Natural killer cell (primary cell): ENCODE data around the gene ITGA7. TPM values are rescaled to one million over a fixed set of nuclear protein-coding genes. Genes with fewer than 3 reads are reported as not detected.

Experiments used
- ATAC-seq, 3 donors: fragments of 150-1000 bp in 2 of 3; fragments of 200-7000 bp in 1 of 3; cut with Tn5 transposase; 1 replicate in 1 of 3; 2 replicates in 2 of 3; pipeline ENCODE4 v1.10.0; 2021; ENCODE audit warnings: mild to moderate bottlenecking in 2 of 3, moderate library complexity in 2 of 3
- DNase-seq, 2 donors: peaks; one replicate each; pipeline versions ENCODE4 v3.0.0 to v3.0.0-alpha.2; 2013 to 2021; ENCODE audit warnings: mixed read lengths in 1 of 2
- H3K27ac ChIP-seq: one replicate; pipeline ENCODE4 v1.5.1; 2013; ENCODE audit warnings: mild to moderate bottlenecking, low read length
- H3K27me3 ChIP-seq: one replicate; pipeline ENCODE4 v1.6.1; 2013; ENCODE audit warnings: low read length; ENCODE audit not compliant: control insufficient read depth, insufficient read depth
- H3K36me3 ChIP-seq: one replicate; pipeline ENCODE4 v1.6.1; 2013; ENCODE audit warnings: low read length; ENCODE audit not compliant: control insufficient read depth, insufficient read depth
- H3K4me1 ChIP-seq: one replicate; pipeline ENCODE4 v1.6.1; 2013; ENCODE audit warnings: low read length; ENCODE audit not compliant: control insufficient read depth, insufficient read depth
- H3K4me3 ChIP-seq: one replicate; pipeline ENCODE4 v1.5.1; 2013; ENCODE audit warnings: low read length
- H3K9me3 ChIP-seq: one replicate; pipeline ENCODE4 v1.6.1; 2013; ENCODE audit warnings: low read length; ENCODE audit not compliant: control insufficient read depth, insufficient read depth
- H3K27ac Mint-ChIP-seq, 2 donors: one replicate each; pipeline ENCODE4 v1.8.0; 2022; ENCODE audit warnings: mild to moderate bottlenecking in 2 of 2, mixed read lengths in 2 of 2, moderate library complexity in 1 of 2
- H3K27me3 Mint-ChIP-seq, 2 donors: one replicate each; pipeline ENCODE4 v1.8.0; 2022; ENCODE audit warnings: low read depth in 2 of 2, mixed read lengths in 2 of 2
- H3K36me3 Mint-ChIP-seq: one replicate; pipeline ENCODE4 v1.8.0; 2022; ENCODE audit warnings: mixed read lengths
- H3K4me1 Mint-ChIP-seq, 2 donors: one replicate each; pipeline ENCODE4 v1.8.0; 2022; ENCODE audit warnings: mixed read lengths in 2 of 2
- H3K4me3 Mint-ChIP-seq: one replicate; pipeline ENCODE4 v1.8.0; 2022; ENCODE audit warnings: mild to moderate bottlenecking, moderate library complexity, mixed read lengths
- H3K9me3 Mint-ChIP-seq, 2 donors: one replicate each; pipeline ENCODE4 v1.8.0; 2022; ENCODE audit warnings: mixed read lengths in 2 of 2
- WGBS: methylation state at CpG from one replicate; pipeline ENCODE4 v1.1.7; 2013; ENCODE audit warnings: missing lambda C conversion rate; ENCODE audit not compliant: insufficient coverage; 5-methylcytosine and 5-hydroxymethylcytosine counted together
- intact Hi-C: fragments of 100-400 bp; cut with micrococcal nuclease; formaldehyde crosslinking; loops from one replicate; pipeline ENCODE4 v1.14.2; 2022
- total RNA-seq, 4 donors: library from RNA; stranded (reverse); fragments of 120-200 nt in 1 of 4; gene quantifications; one replicate each; pipeline versions ENCODE4 v1.2.3 to v1.2.4, GENCODE V29; 2013 to 2022
- TF ChIP-seq, protein P1 (sequence below): fragments of 200-600 bp; IDR thresholded peaks from one replicate; pipeline ENCODE4 v1.8.0; 2022; ENCODE audit warnings: antibody characterized with exemption

The ITGA7 gene
- total RNA-seq, 3 donors from 2014 or later (not counting 1 experiment from before 2014, with no cell fraction given): 2.8 to 4.6 (median 4.3) TPM

DNA sequence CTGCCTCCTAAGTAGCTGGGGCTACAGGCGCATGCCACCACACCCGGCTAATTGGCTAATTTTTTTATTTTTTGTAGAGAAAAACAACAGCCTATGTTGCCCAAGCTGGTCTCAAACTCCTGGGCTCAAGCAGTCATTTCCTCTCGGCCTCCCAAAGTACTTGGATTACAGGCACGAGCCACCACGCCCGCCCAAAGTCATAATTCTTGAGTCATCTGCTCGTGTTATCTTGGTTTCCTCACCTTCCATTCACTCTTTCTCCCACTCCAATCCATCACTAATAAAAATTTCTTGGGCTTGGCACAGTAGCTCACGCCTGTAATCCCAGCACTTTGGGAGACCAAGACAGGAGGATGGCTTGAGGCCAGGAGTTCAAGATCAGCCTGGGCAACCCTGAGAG is 32.0 kb downstream of the ITGA7 start:
- Mint-ChIP-seq H3K4me1 (no peaks in the 10 kb centered on the region), H3K27me3 (peaks cover 0 to 5% of the 10 kb centered on the region in 2 donors), H3K9me3 (no peaks in the 10 kb centered on the region), H3K4me3 (no peak overlapping the region), H3K36me3 (no peaks in the 10 kb centered on the region), H3K27ac (no peak overlapping the region)
- H3K36me3 ChIP-seq: no peaks in the 10 kb centered on the region
- WGBS: 88% methylated on average over 8 of the region's 8 CpGs
- H3K4me1 ChIP-seq: no peaks in the 10 kb centered on the region
- no peak for DNase-seq
- no peak overlapping the region for H3K27ac ChIP-seq
- no peaks in the 10 kb centered on the region for H3K9me3 ChIP-seq
- H3K4me3 ChIP-seq: no peak overlapping the region
- TF ChIP-seq, protein P1, sequence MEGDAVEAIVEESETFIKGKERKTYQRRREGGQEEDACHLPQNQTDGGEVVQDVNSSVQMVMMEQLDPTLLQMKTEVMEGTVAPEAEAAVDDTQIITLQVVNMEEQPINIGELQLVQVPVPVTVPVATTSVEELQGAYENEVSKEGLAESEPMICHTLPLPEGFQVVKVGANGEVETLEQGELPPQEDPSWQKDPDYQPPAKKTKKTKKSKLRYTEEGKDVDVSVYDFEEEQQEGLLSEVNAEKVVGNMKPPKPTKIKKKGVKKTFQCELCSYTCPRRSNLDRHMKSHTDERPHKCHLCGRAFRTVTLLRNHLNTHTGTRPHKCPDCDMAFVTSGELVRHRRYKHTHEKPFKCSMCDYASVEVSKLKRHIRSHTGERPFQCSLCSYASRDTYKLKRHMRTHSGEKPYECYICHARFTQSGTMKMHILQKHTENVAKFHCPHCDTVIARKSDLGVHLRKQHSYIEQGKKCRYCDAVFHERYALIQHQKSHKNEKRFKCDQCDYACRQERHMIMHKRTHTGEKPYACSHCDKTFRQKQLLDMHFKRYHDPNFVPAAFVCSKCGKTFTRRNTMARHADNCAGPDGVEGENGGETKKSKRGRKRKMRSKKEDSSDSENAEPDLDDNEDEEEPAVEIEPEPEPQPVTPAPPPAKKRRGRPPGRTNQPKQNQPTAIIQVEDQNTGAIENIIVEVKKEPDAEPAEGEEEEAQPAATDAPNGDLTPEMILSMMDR: no peak
- no peaks in the 10 kb centered on the region for H3K27me3 ChIP-seq
- intact Hi-C loops: no loop called here
- no peak for ATAC-seq

DNA sequence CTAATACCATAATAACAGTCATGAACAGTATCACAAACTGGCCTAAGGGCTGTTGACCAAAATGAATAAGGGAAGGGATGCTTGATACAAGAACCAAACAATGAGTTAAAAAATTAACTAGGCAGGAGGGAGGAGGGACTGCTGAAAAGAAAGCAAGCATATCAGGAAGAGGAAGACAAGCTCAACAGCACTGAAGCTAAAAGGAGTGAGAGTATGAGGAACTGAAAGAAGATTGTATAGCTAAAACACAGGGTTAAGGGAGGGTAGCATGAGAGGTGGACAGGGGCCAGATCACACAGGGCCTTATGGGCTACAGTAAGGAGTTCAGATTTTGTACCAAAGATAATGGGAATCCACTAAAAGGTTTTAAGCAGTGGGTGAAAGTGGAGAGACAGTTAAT is 34.1 kb downstream of the ITGA7 start:
- H3K27me3 ChIP-seq: no peaks in the 10 kb centered on the region
- H3K27me3 Mint-ChIP-seq: peaks cover 0 to 4% of the 10 kb centered on the region in 2 donors
- H3K4me1 Mint-ChIP-seq: no peaks in the 10 kb centered on the region
- no peak for ATAC-seq
- no peaks in the 10 kb centered on the region for H3K4me1 ChIP-seq
- no peaks in the 10 kb centered on the region for H3K36me3 Mint-ChIP-seq
- H3K36me3 ChIP-seq: no peaks in the 10 kb centered on the region
- peak overlapping the region in 1 of 2 donors; percentile 2 for H3K27ac Mint-ChIP-seq
- no peak overlapping the region for H3K4me3 Mint-ChIP-seq
- DNase-seq: no peak
- H3K27ac ChIP-seq: peak overlapping the region; percentile 33
- H3K9me3 Mint-ChIP-seq: no peaks in the 10 kb centered on the region
- H3K4me3 ChIP-seq: no peak overlapping the region
- TF ChIP-seq, protein P1: no peak
- intact Hi-C loops: no loop called here
- no peaks in the 10 kb centered on the region for H3K9me3 ChIP-seq

DNA sequence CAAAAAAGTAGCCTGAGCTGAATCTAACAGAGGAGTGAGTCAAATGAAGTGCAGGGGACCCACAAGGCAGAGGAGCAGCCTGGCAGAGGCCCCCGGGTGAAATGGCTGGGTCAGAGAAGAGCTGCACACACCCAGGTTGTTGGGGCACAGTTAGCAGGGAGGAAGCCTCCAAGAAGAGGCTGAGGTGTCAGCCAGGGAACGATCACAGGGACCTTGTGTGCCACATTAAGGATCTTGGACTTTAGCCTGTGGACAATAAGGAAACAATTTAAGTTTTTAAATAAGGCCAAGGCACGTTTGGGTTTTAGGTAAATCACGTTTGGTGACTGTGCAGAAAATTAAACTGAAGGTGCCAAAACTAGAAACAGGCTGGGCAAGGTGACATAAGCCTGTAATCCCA is 36.0 kb downstream of the ITGA7 start:
- H3K27ac Mint-ChIP-seq: no peak overlapping the region
- H3K4me3 Mint-ChIP-seq: no peak overlapping the region
- TF ChIP-seq, protein P1: no peak
- peaks cover 0 to 4% of the 10 kb centered on the region in 2 donors for H3K27me3 Mint-ChIP-seq
- DNase-seq (no peak), ATAC-seq (no peak)
- no peaks in the 10 kb centered on the region for H3K9me3 ChIP-seq
- no peaks in the 10 kb centered on the region for H3K27me3 ChIP-seq
- H3K36me3 Mint-ChIP-seq: no peaks in the 10 kb centered on the region
- H3K4me1 Mint-ChIP-seq: no peaks in the 10 kb centered on the region
- H3K4me3 ChIP-seq: no peak overlapping the region
- H3K27ac ChIP-seq: no peak overlapping the region
- no peaks in the 10 kb centered on the region for H3K9me3 Mint-ChIP-seq
- 80% methylated on average over 4 of the region's 4 CpGs for WGBS
- intact Hi-C loops: no loop called here
- no peaks in the 10 kb centered on the region for H3K4me1 ChIP-seq
- no peaks in the 10 kb centered on the region for H3K36me3 ChIP-seq

DNA sequence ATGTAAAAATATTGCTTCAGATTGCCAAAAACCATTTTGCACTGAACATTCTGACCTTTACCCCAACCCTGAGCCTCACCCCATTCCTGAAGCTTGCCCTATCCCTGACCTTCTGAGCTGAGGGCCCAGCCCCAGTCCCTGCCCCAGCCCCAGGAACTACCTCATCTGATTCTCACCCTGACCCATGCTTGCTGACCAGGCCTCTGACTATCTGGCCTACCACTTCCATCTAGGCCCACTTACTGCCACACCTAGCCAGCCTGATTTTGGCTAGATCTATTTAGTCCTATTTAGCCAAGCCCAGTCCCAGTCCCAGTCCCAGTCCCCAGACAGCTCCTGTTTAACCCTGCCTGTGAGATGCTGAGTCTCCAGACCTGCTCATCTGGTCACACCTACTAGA is 37.4 kb downstream of the ITGA7 start:
- Histone ChIP-seq H3K36me3 (no peaks in the 10 kb centered on the region), H3K4me3 (no peak overlapping the region), H3K27me3 (no peaks in the 10 kb centered on the region), H3K9me3 (no peaks in the 10 kb centered on the region), H3K4me1 (no peaks in the 10 kb centered on the region), H3K27ac (no peak overlapping the region)
- intact Hi-C loops: no loop called here
- Mint-ChIP-seq H3K4me3 (no peak overlapping the region), H3K36me3 (no peaks in the 10 kb centered on the region), H3K9me3 (no peaks in the 10 kb centered on the region), H3K27me3 (peaks cover 0 to 4% of the 10 kb centered on the region in 2 donors), H3K4me1 (no peaks in the 10 kb centered on the region), H3K27ac (no peak overlapping the region)
- ATAC-seq (no peak), DNase-seq (no peak)
- TF ChIP-seq, protein P1: no peak
